ENCODE measurements around the gene CTDSPL. TPM values are rescaled to one million over a fixed set of nuclear protein-coding genes. Genes with fewer than 3 reads are reported as not detected.

CTDSPL gene
- total RNA-seq, 6 experiments from 2014 or later: 30.3 to 38.8 (median 36.2) TPM

DNA sequence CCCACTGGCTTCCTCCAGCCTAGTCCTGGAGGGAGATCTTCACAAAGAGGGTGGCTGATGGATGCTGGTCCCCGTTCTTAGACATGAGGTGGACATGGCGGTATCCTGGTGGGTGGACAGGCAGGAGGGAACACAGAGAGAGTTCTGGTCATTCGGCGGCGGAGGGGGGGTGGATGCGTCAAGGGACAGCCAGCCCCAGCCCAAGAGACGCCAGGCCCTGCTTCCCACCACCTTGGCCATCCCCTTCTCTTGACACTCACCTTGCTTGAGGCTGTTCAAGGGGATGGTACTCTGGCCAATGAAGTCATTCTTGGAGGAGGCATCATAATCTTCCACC lies 146.0 kb downstream of the CTDSPL start:
- H3K27me3 Mint-ChIP-seq (ENCODE audit: insufficient read depth): no peaks in the 10 kb centered on the region; the same call in 1 of the 2 replicates
- H3K36me3 Mint-ChIP-seq (ENCODE audit: low read depth): no peaks in the 10 kb centered on the region
- no peak overlapping the region for H3K4me3 Mint-ChIP-seq
- DNase-seq: no peak
- no peaks in the 10 kb centered on the region for H3K9me3 Mint-ChIP-seq
- H3K4me1 Mint-ChIP-seq (ENCODE audit: low read depth): peaks cover 4% of the 10 kb centered on the region; the same call in 1 of the 2 replicates
- H3K27ac Mint-ChIP-seq: no peak overlapping the region
- TF ChIP-seq, protein P1, sequence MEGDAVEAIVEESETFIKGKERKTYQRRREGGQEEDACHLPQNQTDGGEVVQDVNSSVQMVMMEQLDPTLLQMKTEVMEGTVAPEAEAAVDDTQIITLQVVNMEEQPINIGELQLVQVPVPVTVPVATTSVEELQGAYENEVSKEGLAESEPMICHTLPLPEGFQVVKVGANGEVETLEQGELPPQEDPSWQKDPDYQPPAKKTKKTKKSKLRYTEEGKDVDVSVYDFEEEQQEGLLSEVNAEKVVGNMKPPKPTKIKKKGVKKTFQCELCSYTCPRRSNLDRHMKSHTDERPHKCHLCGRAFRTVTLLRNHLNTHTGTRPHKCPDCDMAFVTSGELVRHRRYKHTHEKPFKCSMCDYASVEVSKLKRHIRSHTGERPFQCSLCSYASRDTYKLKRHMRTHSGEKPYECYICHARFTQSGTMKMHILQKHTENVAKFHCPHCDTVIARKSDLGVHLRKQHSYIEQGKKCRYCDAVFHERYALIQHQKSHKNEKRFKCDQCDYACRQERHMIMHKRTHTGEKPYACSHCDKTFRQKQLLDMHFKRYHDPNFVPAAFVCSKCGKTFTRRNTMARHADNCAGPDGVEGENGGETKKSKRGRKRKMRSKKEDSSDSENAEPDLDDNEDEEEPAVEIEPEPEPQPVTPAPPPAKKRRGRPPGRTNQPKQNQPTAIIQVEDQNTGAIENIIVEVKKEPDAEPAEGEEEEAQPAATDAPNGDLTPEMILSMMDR (IDR thresholded peaks at IDR 0.05): no peak

DNA sequence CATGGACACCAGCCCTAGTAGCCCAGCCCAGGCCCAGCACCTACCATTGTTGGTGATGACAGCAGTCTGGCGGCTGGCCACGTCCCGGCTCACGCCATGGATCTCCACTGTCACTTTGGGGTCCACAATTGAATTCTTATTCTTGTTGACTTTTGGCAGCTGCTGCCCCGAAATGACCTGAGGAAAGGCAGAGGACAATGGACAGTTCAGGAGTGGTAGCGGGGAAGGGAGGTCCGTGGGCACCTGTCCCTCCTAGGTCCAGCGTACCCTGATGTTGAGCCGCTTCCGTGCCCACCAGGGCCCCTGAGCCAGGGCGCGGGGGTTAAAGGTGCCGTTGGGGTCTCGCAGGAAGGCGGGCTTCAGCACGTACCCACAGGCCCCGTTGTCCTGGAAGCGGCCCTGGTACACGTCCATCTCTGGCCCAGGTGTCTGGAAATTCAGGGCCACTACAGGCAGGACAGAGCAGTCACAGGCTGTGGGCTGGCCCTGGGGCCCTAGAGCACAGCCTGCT lies 146.6 kb downstream of the CTDSPL start:
- no peak for DNase-seq
- Mint-ChIP-seq H3K27ac (no peak overlapping the region), H3K4me3 (no peak overlapping the region), H3K9me3 (no peaks in the 10 kb centered on the region), H3K36me3 (ENCODE audit: low read depth) (no peaks in the 10 kb centered on the region), H3K27me3 (ENCODE audit: insufficient read depth) (no peaks in the 10 kb centered on the region; the same call in 1 of the 2 replicates), H3K4me1 (ENCODE audit: low read depth) (peaks cover 4% of the 10 kb centered on the region; the same call in 1 of the 2 replicates)
- TF ChIP-seq, protein P1 (IDR thresholded peaks at IDR 0.05): no peak

DNA sequence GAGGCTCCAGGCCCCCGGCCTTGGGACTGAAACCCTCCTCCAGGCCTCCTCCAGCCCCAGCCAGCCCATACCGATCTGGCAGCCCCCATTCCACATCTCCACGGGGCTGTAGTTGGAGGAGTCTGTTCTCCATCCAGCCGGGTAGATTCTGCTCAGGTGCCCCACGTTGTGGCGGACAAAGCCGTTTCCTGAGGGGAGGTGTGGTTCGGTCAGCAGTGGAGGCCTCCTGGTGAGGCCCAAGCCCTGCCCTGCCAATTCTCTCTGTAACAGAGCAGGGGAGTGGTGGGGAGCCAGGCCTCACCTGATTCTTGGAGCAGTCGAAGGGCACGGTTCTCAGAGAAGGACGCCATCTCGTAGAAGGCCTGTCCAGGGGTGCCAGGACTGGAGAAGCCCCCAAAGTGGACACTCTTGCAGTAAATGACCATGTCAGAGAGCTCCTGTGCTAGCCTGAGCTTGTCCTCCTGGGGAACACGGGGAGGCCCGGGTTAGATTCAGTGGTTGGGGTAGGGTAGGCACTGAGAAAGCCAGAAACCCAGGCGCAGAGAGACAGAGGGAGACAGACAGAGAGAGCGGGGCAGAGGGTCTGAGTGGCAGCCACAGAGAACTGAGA lies 147.4 kb downstream of the CTDSPL start:
- no peak overlapping the region for H3K27ac Mint-ChIP-seq
- H3K9me3 Mint-ChIP-seq: no peaks in the 10 kb centered on the region
- no peak overlapping the region for H3K4me3 Mint-ChIP-seq
- TF ChIP-seq, protein P1 (IDR thresholded peaks at IDR 0.05): no peak
- DNase-seq: no peak
- peaks cover 4% of the 10 kb centered on the region; the same call in 1 of the 2 replicates for H3K4me1 Mint-ChIP-seq (ENCODE audit: low read depth)
- H3K36me3 Mint-ChIP-seq (ENCODE audit: low read depth): 0 out of 2 replicates have a peak, but pooled peaks cover under 1% of the 10 kb centered on the region
- no peaks in the 10 kb centered on the region; the same call in 1 of the 2 replicates for H3K27me3 Mint-ChIP-seq (ENCODE audit: insufficient read depth)

DNA sequence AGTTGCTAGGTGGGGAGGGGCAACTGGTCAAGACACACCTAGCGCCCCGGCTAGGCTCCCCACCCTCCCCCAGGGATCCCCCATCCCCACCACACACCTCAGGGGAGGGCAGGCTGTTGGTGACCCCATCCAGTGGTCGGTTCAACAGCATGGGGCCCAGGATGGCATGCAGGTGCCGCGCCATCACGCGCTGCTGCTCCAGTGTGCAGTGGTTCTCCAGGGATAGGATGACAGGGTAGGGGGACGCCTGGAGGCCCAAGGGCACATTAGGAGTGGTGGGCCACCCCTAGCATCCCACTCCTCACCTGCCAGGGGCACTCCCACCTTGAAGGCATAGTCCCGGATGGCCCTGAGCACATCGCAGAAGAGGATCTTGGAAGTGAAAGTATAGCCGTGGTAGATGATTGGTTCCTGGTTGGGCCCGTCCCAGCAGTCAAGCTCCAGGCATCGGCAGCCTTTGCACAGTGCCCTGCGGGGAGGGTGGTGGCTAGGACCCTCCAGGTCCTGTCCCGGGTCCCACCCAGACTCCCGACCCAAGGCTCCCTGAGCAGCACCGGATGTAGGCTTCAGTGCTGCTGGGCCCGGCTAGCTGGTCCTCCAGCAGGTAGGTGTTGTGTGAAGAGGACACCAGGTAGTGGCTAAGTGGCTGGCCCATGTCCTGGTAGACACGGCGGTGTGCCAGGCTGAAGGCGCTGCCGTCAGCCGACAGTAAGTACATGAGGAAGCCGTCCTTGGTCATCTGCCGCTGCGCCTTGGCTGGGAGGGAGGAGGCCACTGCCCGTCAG lies 148.3 kb downstream of the CTDSPL start:
- no peaks in the 10 kb centered on the region for H3K4me1 Mint-ChIP-seq (ENCODE audit: low read depth)
- TF ChIP-seq, protein P1 (IDR thresholded peaks at IDR 0.05): no peak
- H3K27ac Mint-ChIP-seq: no peak overlapping the region
- H3K9me3 Mint-ChIP-seq: no peaks in the 10 kb centered on the region
- no peak for DNase-seq
- no peak overlapping the region for H3K4me3 Mint-ChIP-seq
- no peaks in the 10 kb centered on the region; the same call in 1 of the 2 replicates for H3K27me3 Mint-ChIP-seq (ENCODE audit: insufficient read depth)
- H3K36me3 Mint-ChIP-seq (ENCODE audit: low read depth): peaks cover 10% of the 10 kb centered on the region

DNA sequence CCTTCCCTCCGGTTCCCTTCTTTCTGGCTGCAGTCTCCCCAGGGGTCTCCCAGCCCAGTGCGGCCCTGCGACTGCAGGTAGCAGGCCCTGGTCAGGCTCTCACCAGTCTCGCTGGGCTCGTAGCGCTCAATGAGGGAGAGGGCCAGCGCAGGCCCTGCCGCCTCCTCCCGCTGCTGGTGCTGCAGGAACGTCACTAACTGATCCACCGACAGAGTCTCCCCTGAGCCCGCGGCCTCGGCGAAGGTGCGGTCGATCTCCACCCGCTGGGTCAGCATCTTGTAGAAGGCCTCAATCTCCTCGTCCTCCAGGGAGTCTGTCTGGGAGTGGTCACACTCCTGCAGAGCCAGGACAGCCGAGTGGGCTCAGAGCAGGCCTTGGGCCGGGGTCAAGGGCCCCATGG lies 149.4 kb downstream of the CTDSPL start:
- Mint-ChIP-seq H3K9me3 (no peaks in the 10 kb centered on the region), H3K4me3 (no peak overlapping the region), H3K27ac (no peak overlapping the region), H3K27me3 (ENCODE audit: insufficient read depth) (peaks cover 2% of the 10 kb centered on the region; the same call in 1 of the 2 replicates), H3K36me3 (ENCODE audit: low read depth) (peaks cover 19% of the 10 kb centered on the region), H3K4me1 (ENCODE audit: low read depth) (no peaks in the 10 kb centered on the region)
- no peak for DNase-seq
- TF ChIP-seq, protein P1 (IDR thresholded peaks at IDR 0.05): no peak

All from HFFc6 (cell line).